HEK293 (cell line): Measurements from ENCODE around the gene EYS.

ENCODE experiments used
- HOXD13 ChIP-seq: sonication (generic); formaldehyde crosslinking; IDR thresholded peaks from 2 replicates; pipeline ENCODE4 v1.8.0; 2022; ENCODE audit warnings: missing genetic modification reagents, borderline replicate concordance
- ZNF10 ChIP-seq: fragments of 450-650 bp; formaldehyde crosslinking; IDR thresholded peaks from 2 replicates; pipeline ENCODE4 v1.5.1; 2017; ENCODE audit warnings: missing biosample characterization, missing genetic modification characterization
- ZNF544 ChIP-seq: fragments of 450-650 bp; formaldehyde crosslinking; IDR thresholded peaks from 2 replicates; pipeline ENCODE4 v1.5.0; 2017; ENCODE audit warnings: missing biosample characterization, missing genetic modification characterization

GRCh38 chr6:64679416-64679815 is 1027.6 kb downstream of the EYS start:
- TF ChIP-seq HOXD13 (CRISPR knock-in tag) = no peak
- TF ChIP-seq ZNF544 = no peak
- TF ChIP-seq ZNF10 (tag by site-specific recombination) = no peak
